Measurements from ENCODE around the gene ALG3. TPM values are rescaled to one million over a fixed set of nuclear protein-coding genes. Genes with fewer than 3 reads are reported as not detected.

The ALG3 gene
- total RNA-seq, 1 experiment from 2014 or later, result 95.1 TPM

- no peak overlapping the region for H3K4me3 ChIP-seq
- peaks cover 24% of the 10 kb centered on the region; the same call in 1 of the 2 replicates for H3K36me3 ChIP-seq (ENCODE audit: low read depth)
- H3K4me1 ChIP-seq (replicated peaks; ENCODE audit: insufficient read depth), result peaks cover 7% of the 10 kb centered on the region; the same call in 1 of the 2 replicates
- no peaks in the 10 kb centered on the region for H3K9me2 ChIP-seq (ENCODE audit: insufficient read depth)
- H3K79me2 ChIP-seq (ENCODE audit: low read depth), result no peaks in the 10 kb centered on the region
- no peak overlapping the region for H3K4me2 ChIP-seq
- H2AFZ ChIP-seq, result no peak overlapping the region
- no peak overlapping the region for H3K27ac ChIP-seq
- CTCF ChIA-PET, result interaction anchor here (0.6 kb wide), 1 partner anchor 19 kb away, joined by 4 read pairs; no protein-coding TSS in a partner anchor
- DNase-seq, result no peak
- POLR2A ChIA-PET (ENCODE audit: unreplicated experiment), result interaction anchor here (0.5 to 0.6 kb wide), 2 partner anchors 60 kb away, joined by 3 read pairs; no protein-coding TSS in a partner anchor
- H3F3A ChIP-seq (ENCODE audit: insufficient read depth, low read depth), result peaks cover 28% of the 10 kb centered on the region
- TF ChIP-seq EZH2 (IDR thresholded peaks at IDR 0.05; ENCODE audit: low read depth), result no peak
- no peak for TF ChIP-seq CTCF (conservative IDR thresholded peaks at IDR 0.05)
- intact Hi-C loops (cut with micrococcal nuclease; ENCODE audit: unreplicated experiment), result loop anchor here (2.0 to 5.0 kb wide), 4 partner anchors 53 to 222 kb away; partner anchors contain the start of genes ABCC5 and ABCF3
- no peaks in the 10 kb centered on the region for H3K9me3 ChIP-seq (ENCODE audit: insufficient read depth, low read depth)
- peaks cover 17% of the 10 kb centered on the region for H4K20me1 ChIP-seq (ENCODE audit: insufficient read depth)
- BruUV-seq (replicated peaks), result TSS peak; percentile 28
- H3K27me3 ChIP-seq (ENCODE audit: insufficient read depth, low read depth), result no peaks in the 10 kb centered on the region
Observed at GRCh38 chr3:184239708-184240107, 9.1 kb downstream of the ALG3 start.

- H3K36me3 ChIP-seq (ENCODE audit: low read depth), result 0 out of 2 replicates have a peak, but pooled peaks cover 19% of the 10 kb centered on the region
- POLR2A ChIA-PET (ENCODE audit: unreplicated experiment), result no interaction called here
- H3F3A ChIP-seq (ENCODE audit: insufficient read depth, low read depth), result peaks cover 28% of the 10 kb centered on the region
- H3K9me2 ChIP-seq (ENCODE audit: insufficient read depth), result no peaks in the 10 kb centered on the region
- H3K4me1 ChIP-seq (replicated peaks; ENCODE audit: insufficient read depth), result peaks cover 12% of the 10 kb centered on the region; the same call in 1 of the 2 replicates
- no peak overlapping the region for H3K27ac ChIP-seq
- H3K27me3 ChIP-seq (ENCODE audit: insufficient read depth, low read depth), result no peaks in the 10 kb centered on the region
- no peak overlapping the region for H3K4me3 ChIP-seq
- intact Hi-C loops (cut with micrococcal nuclease; ENCODE audit: unreplicated experiment), result no loop called here
- peaks cover 17% of the 10 kb centered on the region for H4K20me1 ChIP-seq (ENCODE audit: insufficient read depth)
- CTCF ChIA-PET, result no interaction called here
- BruUV-seq (replicated peaks), result no TSS peak
- TF ChIP-seq EZH2 (IDR thresholded peaks at IDR 0.05; ENCODE audit: low read depth), result no peak
- no peak for TF ChIP-seq CTCF (conservative IDR thresholded peaks at IDR 0.05)
- no peaks in the 10 kb centered on the region for H3K9me3 ChIP-seq (ENCODE audit: insufficient read depth, low read depth)
- no peak overlapping the region for H2AFZ ChIP-seq
- no peak overlapping the region for H3K4me2 ChIP-seq
- no peaks in the 10 kb centered on the region for H3K79me2 ChIP-seq (ENCODE audit: low read depth)
- no peak for DNase-seq
Observed at GRCh38 chr3:184239221-184239620, 9.5 kb downstream of the ALG3 start.

GRCh38 chr3:184238246-184238818 lies 10.4 kb downstream of the ALG3 start:
- H3K79me2 ChIP-seq (ENCODE audit: low read depth), result no peaks in the 10 kb centered on the region
- no peak overlapping the region for H3K4me3 ChIP-seq
- no peak overlapping the region for H3K4me2 ChIP-seq
- intact Hi-C loops (cut with micrococcal nuclease; ENCODE audit: unreplicated experiment), result no loop called here
- H3K9me3 ChIP-seq (ENCODE audit: insufficient read depth, low read depth), result no peaks in the 10 kb centered on the region
- H3F3A ChIP-seq (ENCODE audit: insufficient read depth, low read depth), result peaks cover 29% of the 10 kb centered on the region
- ChIA-PET POLR2A (ENCODE audit: unreplicated experiment) (interaction anchor here (0.7 kb wide), 1 partner anchor 57 kb away, joined by 6 read pairs; no protein-coding TSS in a partner anchor), CTCF (interaction anchor here (0.6 kb wide), 2 partner anchors 61 to 624 kb away, joined by 3 read pairs; no protein-coding TSS in a partner anchor)
- 0 out of 2 replicates have a peak, but pooled peaks cover 12% of the 10 kb centered on the region for H3K36me3 ChIP-seq (ENCODE audit: low read depth)
- no peaks in the 10 kb centered on the region for H3K9me2 ChIP-seq (ENCODE audit: insufficient read depth)
- no peak overlapping the region for H3K27ac ChIP-seq
- peaks cover 17% of the 10 kb centered on the region for H4K20me1 ChIP-seq (ENCODE audit: insufficient read depth)
- no peaks in the 10 kb centered on the region for H3K27me3 ChIP-seq (ENCODE audit: insufficient read depth, low read depth)
- BruUV-seq (replicated peaks), result no TSS peak
- peaks cover 17% of the 10 kb centered on the region for H3K4me1 ChIP-seq (replicated peaks; ENCODE audit: insufficient read depth)
- H2AFZ ChIP-seq, result no peak overlapping the region
- TF ChIP-seq CTCF (conservative IDR thresholded peaks at IDR 0.05) (no peak), EZH2 (IDR thresholded peaks at IDR 0.05; ENCODE audit: low read depth) (no peak)
- DNase-seq, result no peak
